RWPE2 (cell line): ENCODE measurements around the gene ARFGEF3.

ENCODE experiments used
- ATAC-seq: fragments of 200-7000 bp; cut with Tn5 transposase; 3 replicates; pipeline ENCODE4 v1.9.1; 2021; ENCODE audit warnings: low read depth
- DNase-seq: peaks from one replicate; pipeline ENCODE4 v3.0.0-alpha.2; 2020; ENCODE audit warnings: low spot score
- H3K27ac ChIP-seq: fragments of 450-650 bp; 2 replicates; pipeline ENCODE4 v1.5.1; 2017; ENCODE audit warnings: mild to moderate bottlenecking; ENCODE audit not compliant: poor library complexity, severe bottlenecking
- H3K27me3 ChIP-seq: fragments of 250-450 bp; sonication (Bioruptor Pico); 2 replicates; pipeline ENCODE4 v1.5.1; 2021; ENCODE audit warnings: mild to moderate bottlenecking, moderate library complexity; ENCODE audit not compliant: insufficient read depth, poor library complexity, severe bottlenecking
- H3K36me3 ChIP-seq: fragments of 250-450 bp; sonication (Bioruptor Pico); 2 replicates; pipeline ENCODE4 v1.5.1; 2020; ENCODE audit warnings: low read depth, mild to moderate bottlenecking, moderate library complexity
- H3K4me1 ChIP-seq: fragments of 250-450 bp; sonication (Bioruptor Pico); 2 replicates; pipeline ENCODE4 v1.5.1; 2021; ENCODE audit warnings: mild to moderate bottlenecking, moderate library complexity; ENCODE audit not compliant: insufficient read depth, poor library complexity, severe bottlenecking
- H3K4me3 ChIP-seq: fragments of 250-450 bp; sonication (Bioruptor Pico); 2 replicates; pipeline ENCODE4 v1.5.1; 2021; ENCODE audit warnings: mild to moderate bottlenecking, moderate library complexity; ENCODE audit not compliant: severe bottlenecking
- H3K9me3 ChIP-seq: fragments of 250-450 bp; sonication (Bioruptor Pico); 2 replicates; pipeline ENCODE4 v1.5.1; 2021; ENCODE audit warnings: mild to moderate bottlenecking, moderate library complexity; ENCODE audit not compliant: severe bottlenecking
- TF ChIP-seq, protein P1 (sequence below): fragments of 450-650 bp; IDR thresholded peaks from one replicate; pipeline ENCODE4 v1.5.1; 2017; ENCODE audit warnings: mild to moderate bottlenecking, moderate library complexity; ENCODE audit not compliant: poor library complexity, severe bottlenecking

ARFGEF3 gene

DNA sequence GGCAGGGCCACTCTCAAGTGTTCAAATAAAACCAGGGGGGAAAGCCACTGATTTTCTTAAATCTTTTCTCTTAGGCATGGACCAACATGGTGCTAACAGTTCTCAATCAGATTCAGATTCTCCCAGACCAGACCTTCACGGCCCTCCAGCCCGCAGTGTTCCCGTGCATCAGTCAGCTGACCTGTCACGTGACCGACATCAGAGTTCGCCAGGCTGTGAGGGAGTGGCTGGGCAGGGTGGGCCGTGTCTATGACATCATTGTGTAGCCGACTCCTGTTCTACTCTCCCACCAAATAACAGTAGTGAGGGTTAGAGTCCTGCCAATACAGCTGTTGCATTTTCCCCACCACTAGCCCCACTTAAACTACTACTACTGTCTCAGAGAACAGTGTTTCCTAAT, 174.5 kb downstream of the ARFGEF3 start:
- DNase-seq, result no peak
- Histone ChIP-seq H3K36me3 (no peaks in the 10 kb centered on the region), H3K4me1 (no peaks in the 10 kb centered on the region), H3K4me3 (no peak overlapping the region), H3K9me3 (no peaks in the 10 kb centered on the region), H3K27ac (no peak overlapping the region), H3K27me3 (no peaks in the 10 kb centered on the region)
- no peak for ATAC-seq
- TF ChIP-seq, protein P1, sequence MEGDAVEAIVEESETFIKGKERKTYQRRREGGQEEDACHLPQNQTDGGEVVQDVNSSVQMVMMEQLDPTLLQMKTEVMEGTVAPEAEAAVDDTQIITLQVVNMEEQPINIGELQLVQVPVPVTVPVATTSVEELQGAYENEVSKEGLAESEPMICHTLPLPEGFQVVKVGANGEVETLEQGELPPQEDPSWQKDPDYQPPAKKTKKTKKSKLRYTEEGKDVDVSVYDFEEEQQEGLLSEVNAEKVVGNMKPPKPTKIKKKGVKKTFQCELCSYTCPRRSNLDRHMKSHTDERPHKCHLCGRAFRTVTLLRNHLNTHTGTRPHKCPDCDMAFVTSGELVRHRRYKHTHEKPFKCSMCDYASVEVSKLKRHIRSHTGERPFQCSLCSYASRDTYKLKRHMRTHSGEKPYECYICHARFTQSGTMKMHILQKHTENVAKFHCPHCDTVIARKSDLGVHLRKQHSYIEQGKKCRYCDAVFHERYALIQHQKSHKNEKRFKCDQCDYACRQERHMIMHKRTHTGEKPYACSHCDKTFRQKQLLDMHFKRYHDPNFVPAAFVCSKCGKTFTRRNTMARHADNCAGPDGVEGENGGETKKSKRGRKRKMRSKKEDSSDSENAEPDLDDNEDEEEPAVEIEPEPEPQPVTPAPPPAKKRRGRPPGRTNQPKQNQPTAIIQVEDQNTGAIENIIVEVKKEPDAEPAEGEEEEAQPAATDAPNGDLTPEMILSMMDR, result no peak

DNA sequence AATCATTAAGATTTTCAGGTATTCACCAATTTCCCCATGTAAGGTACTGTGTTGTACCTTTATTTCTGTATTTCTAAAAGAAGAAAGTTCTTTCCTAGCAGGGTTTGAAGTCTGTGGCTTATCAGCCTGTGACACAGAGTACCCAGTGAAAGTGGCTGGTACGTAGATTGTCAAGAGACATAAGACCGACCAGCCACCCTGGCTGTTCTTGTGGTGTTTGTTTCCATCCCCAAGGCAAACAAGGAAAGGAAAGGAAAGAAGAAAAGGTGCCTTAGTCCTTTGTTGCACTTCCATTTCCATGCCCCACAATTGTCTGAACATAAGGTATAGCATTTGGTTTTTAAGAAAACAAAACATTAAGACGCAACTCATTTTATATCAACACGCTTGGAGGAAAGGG, 175.3 kb downstream of the ARFGEF3 start:
- TF ChIP-seq, protein P1, result no peak
- no peaks in the 10 kb centered on the region for H3K27me3 ChIP-seq
- H3K27ac ChIP-seq, result no peak overlapping the region
- no peaks in the 10 kb centered on the region for H3K36me3 ChIP-seq
- ATAC-seq (no peak), DNase-seq (no peak)
- no peaks in the 10 kb centered on the region for H3K9me3 ChIP-seq
- no peaks in the 10 kb centered on the region for H3K4me1 ChIP-seq
- no peak overlapping the region for H3K4me3 ChIP-seq

DNA sequence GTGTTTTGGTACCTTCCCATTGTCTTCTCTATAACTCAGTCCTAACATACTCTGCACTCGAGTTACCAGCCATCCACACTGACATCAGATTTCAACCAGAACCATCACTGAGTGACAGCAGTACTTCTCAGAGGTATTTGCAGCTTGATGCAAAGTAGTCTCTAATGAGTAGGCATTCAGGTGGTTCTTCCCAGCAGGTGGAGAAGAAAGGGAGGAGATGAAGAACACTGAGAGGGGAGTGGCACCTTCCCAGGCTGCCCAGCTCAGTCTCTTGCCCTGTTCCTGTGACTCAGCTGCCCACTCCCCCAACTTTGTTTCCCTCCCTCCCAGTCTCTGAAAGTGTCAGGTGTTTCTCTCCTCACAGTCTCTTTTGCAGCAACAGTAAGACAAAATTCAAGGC, 177.3 kb downstream of the ARFGEF3 start:
- H3K36me3 ChIP-seq, result no peaks in the 10 kb centered on the region
- no peaks in the 10 kb centered on the region for H3K27me3 ChIP-seq
- ATAC-seq (no peak), DNase-seq (no peak)
- TF ChIP-seq, protein P1, result no peak
- H3K27ac ChIP-seq, result no peak overlapping the region
- no peaks in the 10 kb centered on the region for H3K4me1 ChIP-seq
- no peaks in the 10 kb centered on the region for H3K9me3 ChIP-seq
- no peak overlapping the region for H3K4me3 ChIP-seq

DNA sequence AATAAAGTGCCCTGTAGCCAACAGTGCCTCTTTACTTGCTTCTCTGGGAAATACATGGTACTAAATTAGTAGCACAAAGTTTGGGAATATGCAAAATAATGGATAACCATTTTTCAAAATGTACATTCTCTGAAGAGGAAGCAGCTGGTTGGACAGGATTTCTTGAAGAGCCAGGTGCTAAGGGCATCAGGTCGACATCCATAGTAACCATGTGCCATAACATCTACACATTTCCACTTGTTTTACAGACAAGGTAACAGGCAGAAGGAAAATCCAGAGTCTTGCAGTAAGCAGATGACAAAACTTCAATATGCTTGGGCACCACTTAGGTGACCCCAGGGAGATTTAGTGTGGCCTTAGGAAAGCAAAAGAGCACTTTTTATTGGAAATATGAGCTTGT, 179.4 kb downstream of the ARFGEF3 start:
- no peaks in the 10 kb centered on the region for H3K36me3 ChIP-seq
- H3K27ac ChIP-seq, result no peak overlapping the region
- H3K9me3 ChIP-seq, result no peaks in the 10 kb centered on the region
- H3K4me3 ChIP-seq, result no peak overlapping the region
- TF ChIP-seq, protein P1, result no peak
- DNase-seq (no peak), ATAC-seq (no peak)
- H3K27me3 ChIP-seq, result no peaks in the 10 kb centered on the region
- H3K4me1 ChIP-seq, result no peaks in the 10 kb centered on the region

DNA sequence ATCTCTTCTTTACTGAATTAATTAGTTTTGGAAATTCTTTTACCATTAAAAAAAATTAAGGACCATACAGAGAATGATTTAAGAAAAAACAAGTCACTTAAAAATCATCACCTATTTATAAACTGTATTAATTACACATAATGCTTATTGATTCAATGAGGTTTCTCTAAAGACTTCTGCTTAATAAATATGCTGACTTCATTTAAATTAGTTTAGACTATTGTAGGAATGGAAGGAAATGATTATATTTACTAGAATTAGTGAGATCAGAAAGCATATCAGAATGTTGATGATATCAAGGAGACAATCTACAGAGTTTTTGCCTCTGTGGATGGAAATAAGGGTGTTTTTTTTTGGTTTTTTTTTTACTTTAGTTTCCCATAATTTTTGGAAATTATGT, 181.4 kb downstream of the ARFGEF3 start:
- Histone ChIP-seq H3K4me3 (no peak overlapping the region), H3K27ac (no peak overlapping the region), H3K4me1 (no peaks in the 10 kb centered on the region), H3K9me3 (no peaks in the 10 kb centered on the region), H3K36me3 (no peaks in the 10 kb centered on the region), H3K27me3 (no peaks in the 10 kb centered on the region)
- no peak for ATAC-seq
- no peak for DNase-seq
- TF ChIP-seq, protein P1, result no peak
